ENCODE data around the gene IFNLR1. TPM values are rescaled to one million over a fixed set of nuclear protein-coding genes. Genes with fewer than 3 reads are reported as not detected.

The IFNLR1 gene
- total and polyA plus RNA-seq, 2 donors (not counting 3 experiments of a cell fraction or from before 2014, with no cell fraction given), result 0.01 TPM; not detected in 1

DNA sequence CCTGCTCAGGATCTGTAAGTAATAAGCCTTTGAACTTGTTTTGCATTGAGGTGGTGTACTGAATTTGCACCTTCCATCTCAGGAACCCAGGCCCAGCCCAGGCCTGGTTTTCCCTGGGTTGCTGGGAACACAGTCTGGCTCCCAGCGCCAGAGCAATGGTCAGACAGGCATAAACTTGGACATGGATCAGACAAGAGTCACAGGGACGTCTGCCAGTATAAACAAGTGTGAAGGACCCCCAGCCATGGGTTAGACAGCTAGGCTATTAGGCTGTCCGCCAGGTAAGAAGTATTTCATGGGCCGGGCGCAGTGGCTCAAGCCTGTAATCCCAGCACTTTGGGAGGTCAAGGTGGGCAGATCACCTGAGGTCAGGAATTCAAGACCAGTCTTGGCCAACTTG, 5.5 kb downstream of the IFNLR1 start:
- DNase-seq (ENCODE audit: low read depth, low spot score) (no peak), FAIRE-seq (no peak)
- TF ChIP-seq POLR2AphosphoS5 (IDR thresholded peaks at IDR 0.05; ENCODE audit: insufficient read depth, low read depth, low read length), result no peak
- TF ChIP-seq MAX (IDR thresholded peaks at IDR 0.05; ENCODE audit: insufficient read depth, insufficient read length), result no peak
- no peak for TF ChIP-seq EZH2 (IDR thresholded peaks at IDR 0.05; ENCODE audit: borderline replicate concordance, low read depth, low read length, severe bottlenecking)
- no peak for TF ChIP-seq FOS (IDR thresholded peaks at IDR 0.05; ENCODE audit: borderline replicate concordance, insufficient read depth, low read length)
- TF ChIP-seq POLR2A (IDR thresholded peaks at IDR 0.05; ENCODE audit: low read depth, low read length), result no peak
- TF ChIP-seq MYC (IDR thresholded peaks at IDR 0.05; ENCODE audit: low read depth, low read length), result no peak
- TF ChIP-seq CTCF (IDR thresholded peaks at IDR 0.05; ENCODE audit: extremely low read depth in 1 of 2, insufficient read depth in 1 of 2, low read depth in 1 of 2, low read length in 2 of 2), result no peak
- no peak for TF ChIP-seq JUN (IDR thresholded peaks at IDR 0.05; ENCODE audit: borderline replicate concordance, insufficient read depth, insufficient read length, low read depth)
- TF ChIP-seq GATA2 (IDR thresholded peaks at IDR 0.05; ENCODE audit: insufficient read depth, insufficient read length, low read depth, low read length), result no peak
- Histone ChIP-seq H3K27me3 (ENCODE audit: control insufficient read depth in 2 of 2, insufficient read depth in 2 of 2, low read length in 2 of 2) (peaks cover 7 to 8% of the 10 kb centered on the region in 2 experiments), H3K4me1 (ENCODE audit: control insufficient read depth, extremely low read depth, insufficient read depth, low read length) (no peaks in the 10 kb centered on the region), H3K27ac (ENCODE audit: insufficient read depth, low read depth, low read length) (no peak overlapping the region), H3K36me3 (ENCODE audit: control insufficient read depth in 2 of 2, extremely low read depth in 1 of 2, insufficient read depth in 2 of 2, low read length in 2 of 2) (no peaks in the 10 kb centered on the region), H3K9me1 (replicated peaks; ENCODE audit: control insufficient read depth, extremely low read depth, insufficient read depth, low read length) (no peaks in the 10 kb centered on the region), H3K9ac (replicated peaks; ENCODE audit: extremely low read depth, insufficient read depth, low read length) (no peak overlapping the region), H3K79me2 (ENCODE audit: control insufficient read depth, insufficient read depth, low read length) (no peaks in the 10 kb centered on the region), H3K4me2 (ENCODE audit: insufficient read depth, low read length) (no peak overlapping the region), H3K9me3 (replicated peaks; ENCODE audit: control insufficient read depth, insufficient read depth, low read length) (no peaks in the 10 kb centered on the region), H4K20me1 (replicated peaks; ENCODE audit: control insufficient read depth, extremely low read depth, insufficient read depth, low read length) (no peaks in the 10 kb centered on the region), H2AFZ (ENCODE audit: low read depth, low read length) (no peak overlapping the region), H3K4me3 (replicated peaks in 1 of 3; ENCODE audit: insufficient read depth in 1 of 3, low read depth in 1 of 3, low read length in 3 of 3) (no peak overlapping the region)
- CTCF ChIA-PET, result interaction anchor here (7.6 kb wide), 1 partner anchor 18 kb away, joined by 77 read pairs; no protein-coding TSS in a partner anchor
- POLR2A ChIA-PET, result no interaction called here
- intact Hi-C loops (cut with micrococcal nuclease) (no loop called here), dilution Hi-C loops (cut with MboI; ENCODE audit: extremely low pct_ligation_motif_present, low sequenced_read_pairs) (no loop called here)
- BruUV-seq (replicated peaks), result no TSS peak

Data from endothelial cell of umbilical vein (primary cell).